Brain microvascular endothelial cell (primary cell): Measurements from ENCODE around the gene DTNB.

Experiments used
- DNase-seq: peaks from one replicate; pipeline ENCODE4 v3.0.0-alpha.2; 2020
- H3K27ac ChIP-seq: fragments of 250-450 bp; sonication (Bioruptor Pico); 2 replicates; pipeline ENCODE4 v1.5.1; 2020; ENCODE audit warnings: mild to moderate bottlenecking, moderate library complexity
- H3K27me3 ChIP-seq: fragments of 250-450 bp; sonication (Bioruptor Pico); replicated peaks from 2 replicates; pipeline ENCODE4 v1.5.1; 2020; ENCODE audit warnings: mild to moderate bottlenecking
- H3K36me3 ChIP-seq: fragments of 250-450 bp; sonication (Bioruptor Pico); replicated peaks from 2 replicates; pipeline ENCODE4 v1.5.1; 2020; ENCODE audit warnings: mild to moderate bottlenecking
- H3K4me3 ChIP-seq: 2 replicates; pipeline ENCODE4 v1.5.1; 2011; ENCODE audit warnings: low read depth, mild to moderate bottlenecking, control low read depth, low read length, moderate library complexity
- CTCF ChIP-seq: IDR thresholded peaks from 2 replicates; pipeline ENCODE4 v1.5.1; 2011; ENCODE audit warnings: low read depth, mild to moderate bottlenecking, moderate library complexity, low read length, control low read depth, inconsistent platforms; ENCODE audit errors: missing control alignments
- in situ Hi-C: cut with HindIII; loops from 2 replicates; pipeline ENCODE4 v1.10.0; 2017; ENCODE audit warnings: low sequenced_read_pairs, low pct_ligation_motif_present

Gene DTNB

GRCh38 chr2:25368660-25369059 is 304.7 kb downstream of the DTNB start:
- no peaks in the 10 kb centered on the region for H3K27me3 ChIP-seq
- TF ChIP-seq CTCF = no peak
- H3K4me3 ChIP-seq = no peak overlapping the region
- no peaks in the 10 kb centered on the region for H3K36me3 ChIP-seq
- H3K27ac ChIP-seq = no peak overlapping the region
- in situ Hi-C loops = no loop called here
- no peak for DNase-seq

GRCh38 chr2:25367296-25367695 is 306.1 kb downstream of the DTNB start:
- Histone ChIP-seq H3K36me3 (no peaks in the 10 kb centered on the region), H3K27me3 (no peaks in the 10 kb centered on the region), H3K27ac (no peak overlapping the region), H3K4me3 (no peak overlapping the region)
- no peak for TF ChIP-seq CTCF
- no peak for DNase-seq
- in situ Hi-C loops = no loop called here

- in situ Hi-C loops = no loop called here
- no peaks in the 10 kb centered on the region for H3K27me3 ChIP-seq
- no peak overlapping the region for H3K4me3 ChIP-seq
- no peak for TF ChIP-seq CTCF
- no peak for DNase-seq
- H3K36me3 ChIP-seq = no peaks in the 10 kb centered on the region
- H3K27ac ChIP-seq = no peak overlapping the region
These were observed 306.7 kb downstream of the DTNB start for GRCh38 chr2:25366629-25367028.

- H3K4me3 ChIP-seq = no peak overlapping the region
- no peaks in the 10 kb centered on the region for H3K36me3 ChIP-seq
- in situ Hi-C loops = no loop called here
- H3K27me3 ChIP-seq = no peaks in the 10 kb centered on the region
- no peak overlapping the region for H3K27ac ChIP-seq
- TF ChIP-seq CTCF = no peak
- DNase-seq = no peak
These were observed 308.1 kb downstream of the DTNB start for GRCh38 chr2:25365241-25365640.

GRCh38 chr2:25363733-25364132 is 309.6 kb downstream of the DTNB start:
- H3K36me3 ChIP-seq = no peaks in the 10 kb centered on the region
- no peak for TF ChIP-seq CTCF
- H3K27me3 ChIP-seq = no peaks in the 10 kb centered on the region
- in situ Hi-C loops = no loop called here
- H3K27ac ChIP-seq = no peak overlapping the region
- no peak for DNase-seq
- no peak overlapping the region for H3K4me3 ChIP-seq

- no peak for DNase-seq
- no peak overlapping the region for H3K27ac ChIP-seq
- in situ Hi-C loops = no loop called here
- H3K36me3 ChIP-seq = no peaks in the 10 kb centered on the region
- no peak for TF ChIP-seq CTCF
- H3K27me3 ChIP-seq = no peaks in the 10 kb centered on the region
- H3K4me3 ChIP-seq = peak overlapping the region; percentile 43
These were observed 310.8 kb downstream of the DTNB start for GRCh38 chr2:25362434-25363145.
